GM23338 (cell line): ENCODE data around the gene XKRX. TPM values are rescaled to one million over a fixed set of nuclear protein-coding genes. Genes with fewer than 3 reads are reported as not detected.

Experiments used
- ATAC-seq: fragments of 200-7000 bp; cut with Tn5 transposase; 3 replicates; pipeline ENCODE4 v1.9.1; 2020
- DNase-seq: peaks from one replicate; pipeline ENCODE4 v3.0.0-alpha.2; 2015; ENCODE audit warnings: low spot score
- H2AFZ ChIP-seq: fragments of 200-600 bp; sonication (generic); 2 replicates; pipeline ENCODE4 v1.8.0; 2016; ENCODE audit warnings: antibody characterized with exemption, mild to moderate bottlenecking, moderate library complexity
- H3F3A ChIP-seq: fragments of 200-600 bp; sonication (generic); replicated peaks from 2 replicates; pipeline ENCODE4 v1.8.0; 2017; ENCODE audit warnings: antibody characterized with exemption, mixed run types, low read depth
- H3K27ac ChIP-seq: fragments of 200-600 bp; sonication (generic); 2 replicates; pipeline ENCODE4 v1.6.1; 2016; ENCODE audit warnings: low read depth
- H3K27me3 ChIP-seq: fragments of 200-600 bp; sonication (generic); 2 replicates; pipeline ENCODE4 v1.8.0; 2016; ENCODE audit warnings: mild to moderate bottlenecking, mixed run types, moderate library complexity; ENCODE audit not compliant: insufficient read depth
- H3K36me3 ChIP-seq: fragments of 200-600 bp; sonication (generic); 2 replicates; pipeline ENCODE4 v1.8.0; 2016; ENCODE audit warnings: mild to moderate bottlenecking; ENCODE audit not compliant: insufficient read depth
- H3K4me1 ChIP-seq: fragments of 200-600 bp; sonication (generic); 2 replicates; pipeline ENCODE4 v1.8.0; 2016; ENCODE audit warnings: mild to moderate bottlenecking, moderate library complexity; ENCODE audit not compliant: insufficient read depth
- H3K4me2 ChIP-seq: fragments of 200-600 bp; sonication (generic); 2 replicates; pipeline ENCODE4 v1.7.1; 2017; ENCODE audit warnings: mixed run types
- H3K4me3 ChIP-seq: fragments of 200-600 bp; sonication (generic); 2 replicates; pipeline ENCODE4 v1.6.1; 2016; ENCODE audit warnings: mixed run types
- H3K79me2 ChIP-seq: fragments of 200-600 bp; sonication (generic); replicated peaks from 2 replicates; pipeline ENCODE4 v1.8.0; 2017; ENCODE audit warnings: mild to moderate bottlenecking; ENCODE audit not compliant: insufficient read depth
- H3K9me2 ChIP-seq: fragments of 200-600 bp; sonication (generic); 2 replicates; pipeline ENCODE4 v1.8.0; 2017; ENCODE audit not compliant: insufficient read depth
- H4K20me1 ChIP-seq: fragments of 200-600 bp; sonication (generic); replicated peaks from 2 replicates; pipeline ENCODE4 v1.8.0; 2017; ENCODE audit warnings: mild to moderate bottlenecking; ENCODE audit not compliant: insufficient read depth
- H3K27ac Mint-ChIP-seq: 2 replicates; pipeline ENCODE4 v1.8.0; 2020; ENCODE audit warnings: inconsistent platforms, mild to moderate bottlenecking, moderate library complexity, mixed read lengths
- H3K27me3 Mint-ChIP-seq: 3 replicates; pipeline ENCODE4 v1.8.0; 2022; ENCODE audit warnings: low read depth, mild to moderate bottlenecking, moderate library complexity, mixed read lengths, inconsistent platforms; ENCODE audit not compliant: insufficient read depth, poor library complexity
- H3K36me3 Mint-ChIP-seq: 3 replicates; pipeline ENCODE4 v1.8.0; 2021; ENCODE audit warnings: low read depth, mild to moderate bottlenecking, inconsistent platforms, moderate library complexity, mixed read lengths
- H3K4me1 Mint-ChIP-seq: 3 replicates; pipeline ENCODE4 v1.8.0; 2020; ENCODE audit warnings: mild to moderate bottlenecking, inconsistent platforms, mixed read lengths
- H3K4me3 Mint-ChIP-seq: 3 replicates; pipeline ENCODE4 v1.8.0; 2021; ENCODE audit warnings: moderate library complexity, mild to moderate bottlenecking, inconsistent platforms, mixed read lengths
- H3K9me3 Mint-ChIP-seq: 3 replicates; pipeline ENCODE4 v1.8.0; 2020; ENCODE audit warnings: moderate library complexity, mild to moderate bottlenecking, inconsistent platforms, mixed read lengths
- CREB1 ChIP-seq: fragments of 250-450 bp; sonication (Bioruptor Pico); IDR thresholded peaks from 2 replicates; pipeline ENCODE4 v1.5.0; 2020; ENCODE audit warnings: low read depth, mild to moderate bottlenecking, moderate library complexity
- ETS1 ChIP-seq: IDR thresholded peaks from 2 replicates; pipeline ENCODE4 v1.6.1; 2016; ENCODE audit warnings: antibody characterized with exemption
- EZH2 ChIP-seq: fragments of 200-600 bp; sonication (generic); IDR thresholded peaks from one replicate; pipeline ENCODE4 v1.8.0; 2017; ENCODE audit warnings: antibody characterized with exemption, mild to moderate bottlenecking, low read depth; ENCODE audit not compliant: unreplicated experiment
- EZH2phosphoT487 ChIP-seq: fragments of 200-600 bp; sonication (generic); IDR thresholded peaks from one replicate; pipeline ENCODE4 v1.8.1; 2018; ENCODE audit warnings: antibody characterized with exemption; ENCODE audit not compliant: unreplicated experiment
- NANOG ChIP-seq: IDR thresholded peaks from 2 replicates; pipeline ENCODE4 v1.6.1; 2016; ENCODE audit warnings: antibody characterized with exemption, borderline replicate concordance
- POLR2AphosphoS5 ChIP-seq: IDR thresholded peaks from 2 replicates; pipeline ENCODE4 v1.6.1; 2016; ENCODE audit warnings: antibody characterized with exemption, low read depth
- REST ChIP-seq: IDR thresholded peaks from one replicate; pipeline ENCODE4 v1.6.1; 2018; ENCODE audit warnings: antibody characterized with exemption; ENCODE audit not compliant: unreplicated experiment
- STAT1 ChIP-seq: IDR thresholded peaks from one replicate; pipeline ENCODE4 v1.6.1; 2016; ENCODE audit warnings: antibody characterized with exemption; ENCODE audit not compliant: unreplicated experiment
- ZNF114 ChIP-seq: fragments of 250-450 bp; sonication (Bioruptor Pico); IDR thresholded peaks from 2 replicates; pipeline ENCODE4 v1.5.0; 2020; ENCODE audit warnings: mild to moderate bottlenecking, moderate library complexity
- ZNF331 ChIP-seq: fragments of 250-450 bp; sonication (Bioruptor Pico); IDR thresholded peaks from 2 replicates; pipeline ENCODE4 v1.5.0; 2020; ENCODE audit warnings: low read depth, mild to moderate bottlenecking, moderate library complexity
- ZNF462 ChIP-seq: fragments of 250-450 bp; sonication (Bioruptor Pico); IDR thresholded peaks from 2 replicates; pipeline ENCODE4 v1.5.0; 2020; ENCODE audit warnings: mild to moderate bottlenecking, moderate library complexity
- polyA plus RNA-seq: library from polyadenylated mRNA; unstranded; fragments of >200 nt; fragmentation: Nextera tagmentation; extraction: Ambion mirVana; gene quantifications from 2 replicates; pipeline ENCODE4 v1.2.1, GENCODE V29; 2016
- total RNA-seq: library from RNA; depleted of rRNA; stranded (reverse); fragments of >200 nt; shearing (Covaris generic); gene quantifications from 2 replicates; pipeline ENCODE4 v1.2.3, GENCODE V29; 2014

The XKRX gene
- total and polyA plus RNA-seq, 2 experiments from 2014 or later, result 0.16 to 0.83 TPM

GRCh38 chrX:100946299-100946927 is 17.7 kb upstream of the XKRX start:
- H3K79me2 ChIP-seq, result no peaks in the 10 kb centered on the region
- H3K4me3 Mint-ChIP-seq, result no peak overlapping the region
- H3K27ac ChIP-seq, result no peak overlapping the region
- ATAC-seq (no peak), DNase-seq (no peak)
- no peak for TF ChIP-seq ZNF462 (CRISPR knock-in tag)
- TF ChIP-seq EZH2phosphoT487, result no peak
- TF ChIP-seq NANOG, result no peak
- no peak for TF ChIP-seq EZH2
- H2AFZ ChIP-seq, result no peak overlapping the region
- H3K4me3 ChIP-seq, result no peak overlapping the region
- H3K4me1 Mint-ChIP-seq, result peaks cover 15% of the 10 kb centered on the region
- H3K4me2 ChIP-seq, result no peak overlapping the region
- H4K20me1 ChIP-seq, result no peaks in the 10 kb centered on the region
- no peaks in the 10 kb centered on the region for H3K36me3 ChIP-seq
- H3K36me3 Mint-ChIP-seq, result no peaks in the 10 kb centered on the region
- no peak overlapping the region for H3K27ac Mint-ChIP-seq
- H3F3A ChIP-seq, result no peaks in the 10 kb centered on the region
- no peaks in the 10 kb centered on the region for H3K9me3 Mint-ChIP-seq
- H3K27me3 Mint-ChIP-seq, result peaks cover 2% of the 10 kb centered on the region
- H3K9me2 ChIP-seq, result no peaks in the 10 kb centered on the region
- peaks cover 4% of the 10 kb centered on the region for H3K4me1 ChIP-seq
- no peaks in the 10 kb centered on the region for H3K27me3 ChIP-seq

- no peak overlapping the region for H3K27ac ChIP-seq
- no peak overlapping the region for H3K4me2 ChIP-seq
- H3K4me3 Mint-ChIP-seq, result no peak overlapping the region
- H3K27ac Mint-ChIP-seq, result no peak overlapping the region
- peaks cover 4% of the 10 kb centered on the region for H3K4me1 ChIP-seq
- DNase-seq, result no peak
- no peak overlapping the region for H2AFZ ChIP-seq
- H3F3A ChIP-seq, result no peaks in the 10 kb centered on the region
- H4K20me1 ChIP-seq, result no peaks in the 10 kb centered on the region
- no peaks in the 10 kb centered on the region for H3K36me3 ChIP-seq
- no peaks in the 10 kb centered on the region for H3K9me3 Mint-ChIP-seq
- H3K27me3 Mint-ChIP-seq, result peaks cover 2% of the 10 kb centered on the region
- no peaks in the 10 kb centered on the region for H3K79me2 ChIP-seq
- H3K36me3 Mint-ChIP-seq, result no peaks in the 10 kb centered on the region
- H3K27me3 ChIP-seq, result no peaks in the 10 kb centered on the region
- ATAC-seq, result no peak
- H3K9me2 ChIP-seq, result no peaks in the 10 kb centered on the region
- no peak overlapping the region for H3K4me3 ChIP-seq
- peaks cover 15% of the 10 kb centered on the region for H3K4me1 Mint-ChIP-seq
- TF ChIP-seq STAT1, result no peak
- TF ChIP-seq ZNF114 (CRISPR knock-in tag), result no peak
- TF ChIP-seq ZNF331 (CRISPR knock-in tag), result no peak
- TF ChIP-seq REST, result no peak
- TF ChIP-seq EZH2phosphoT487, result no peak
- TF ChIP-seq ETS1, result no peak
- TF ChIP-seq EZH2, result no peak
- no peak for TF ChIP-seq POLR2AphosphoS5
- no peak for TF ChIP-seq CREB1 (CRISPR knock-in tag)
Observed at GRCh38 chrX:100944601-100945000, 15.9 kb upstream of the XKRX start.
